Stimulated activated CD8-positive, alpha-beta memory T cell treated with anti-CD3 and anti-CD28 coated beads, Interleukin-2, amount 100 ng/mL, for 1 hour (primary cell): ENCODE measurements around the gene CACHD1.
"Not testable (repeated sequence)": the region's sequence is repeated elsewhere in the genome, so short reads cannot be mapped to it uniquely, and the experiment has no call there.

ENCODE experiments used
- DNase-seq, 2 donors: peaks; one replicate each; pipeline ENCODE4 v3.0.0-alpha.2; 2020; ENCODE audit warnings: low read depth in 2 of 2

CACHD1 gene

GRCh38 chr1:64696879-64697278, 226.9 kb downstream of the CACHD1 start:
- no peak for DNase-seq

GRCh38 chr1:64699327-64699726, 229.4 kb downstream of the CACHD1 start:
- no peak for DNase-seq

GRCh38 chr1:64701071-64701470, 231.1 kb downstream of the CACHD1 start:
- DNase-seq: no peak

- DNase-seq: no peak
Measured at GRCh38 chr1:64701886-64702285, 232.0 kb downstream of the CACHD1 start.

GRCh38 chr1:64702670-64703069, 232.7 kb downstream of the CACHD1 start:
- DNase-seq: not testable (repeated sequence)

GRCh38 chr1:64703600-64703999, 233.7 kb downstream of the CACHD1 start:
- DNase-seq: no peak

- no peak for DNase-seq
Measured at GRCh38 chr1:64705591-64705990, 235.7 kb downstream of the CACHD1 start.

- no peak for DNase-seq
Measured at GRCh38 chr1:64711266-64711665, 241.3 kb downstream of the CACHD1 start.

- DNase-seq: no peak
Measured at GRCh38 chr1:64712049-64712448, 242.1 kb downstream of the CACHD1 start.

- DNase-seq: no peak
Measured at GRCh38 chr1:64715186-64715585, 245.3 kb downstream of the CACHD1 start.

- DNase-seq: no peak
Measured at GRCh38 chr1:64721135-64721534, 251.2 kb downstream of the CACHD1 start.

GRCh38 chr1:64721576-64722145, 251.7 kb downstream of the CACHD1 start:
- DNase-seq: no peak

- no peak for DNase-seq
Measured at GRCh38 chr1:64727861-64728260, 257.9 kb downstream of the CACHD1 start.

- no peak for DNase-seq
Measured at GRCh38 chr1:64733581-64734286, 263.8 kb downstream of the CACHD1 start.

GRCh38 chr1:64734287-64734652, 264.3 kb downstream of the CACHD1 start:
- no peak for DNase-seq

- not testable (repeated sequence) for DNase-seq
Measured at GRCh38 chr1:64740687-64741086, 270.8 kb downstream of the CACHD1 start.
